Keratinocyte (primary cell): ENCODE results near the gene GRB10.

Source experiments
- EZH2 ChIP-seq: IDR thresholded peaks from one replicate; pipeline ENCODE4 v1.6.1; 2012; ENCODE audit warnings: inconsistent platforms, mild to moderate bottlenecking, low read length, moderate library complexity
- TF ChIP-seq, protein P1 (sequence below), 3 experiments: IDR thresholded peaks in 1 of 3; conservative IDR thresholded peaks in 1 of 3; optimal IDR thresholded peaks in 1 of 3; 2 replicates in 2 of 3; 3 replicates in 1 of 3; pipeline versions ENCODE3 to v1.5.1; 2011; ENCODE audit warnings: low read length in 3 of 3, mild to moderate bottlenecking in 3 of 3, moderate library complexity in 2 of 3, control low read depth in 1 of 3, inconsistent platforms in 1 of 3; ENCODE audit not compliant: insufficient read depth in 2 of 3; ENCODE audit errors: extremely low read depth in 1 of 3

DNA sequence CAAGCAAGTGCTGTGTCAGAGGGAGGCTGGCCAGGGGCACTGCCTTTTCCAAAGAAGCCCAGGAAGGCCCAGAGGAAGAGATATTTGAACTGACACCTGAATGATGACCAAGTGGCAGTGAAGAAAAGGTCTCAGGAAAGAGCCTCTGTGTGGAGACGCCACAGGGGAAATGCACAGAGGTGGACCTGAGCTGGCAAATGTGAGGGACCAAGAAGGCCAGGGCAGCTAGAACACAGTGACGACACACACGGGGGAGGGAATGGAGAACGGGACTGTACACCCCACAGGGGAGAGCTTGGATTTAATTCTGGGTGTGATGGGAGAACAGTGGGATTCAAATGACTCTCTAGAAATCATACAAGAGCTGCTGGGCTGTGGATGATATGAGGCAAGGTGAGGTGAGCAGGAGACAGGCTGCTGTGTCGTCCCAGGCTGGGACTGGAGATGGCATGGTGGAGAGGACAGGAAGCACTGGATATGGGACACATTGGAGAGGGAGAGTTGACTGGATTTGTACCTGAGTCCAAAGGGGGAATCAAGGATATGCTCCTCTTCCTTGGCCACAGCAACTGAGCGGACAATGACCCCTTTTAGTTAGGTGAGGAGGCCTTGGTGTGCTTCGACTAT is 133.3 kb downstream of the GRB10 start:
- TF ChIP-seq, protein P1, sequence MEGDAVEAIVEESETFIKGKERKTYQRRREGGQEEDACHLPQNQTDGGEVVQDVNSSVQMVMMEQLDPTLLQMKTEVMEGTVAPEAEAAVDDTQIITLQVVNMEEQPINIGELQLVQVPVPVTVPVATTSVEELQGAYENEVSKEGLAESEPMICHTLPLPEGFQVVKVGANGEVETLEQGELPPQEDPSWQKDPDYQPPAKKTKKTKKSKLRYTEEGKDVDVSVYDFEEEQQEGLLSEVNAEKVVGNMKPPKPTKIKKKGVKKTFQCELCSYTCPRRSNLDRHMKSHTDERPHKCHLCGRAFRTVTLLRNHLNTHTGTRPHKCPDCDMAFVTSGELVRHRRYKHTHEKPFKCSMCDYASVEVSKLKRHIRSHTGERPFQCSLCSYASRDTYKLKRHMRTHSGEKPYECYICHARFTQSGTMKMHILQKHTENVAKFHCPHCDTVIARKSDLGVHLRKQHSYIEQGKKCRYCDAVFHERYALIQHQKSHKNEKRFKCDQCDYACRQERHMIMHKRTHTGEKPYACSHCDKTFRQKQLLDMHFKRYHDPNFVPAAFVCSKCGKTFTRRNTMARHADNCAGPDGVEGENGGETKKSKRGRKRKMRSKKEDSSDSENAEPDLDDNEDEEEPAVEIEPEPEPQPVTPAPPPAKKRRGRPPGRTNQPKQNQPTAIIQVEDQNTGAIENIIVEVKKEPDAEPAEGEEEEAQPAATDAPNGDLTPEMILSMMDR (optimal IDR thresholded peaks at IDR 0.05 in 1 of 3, IDR thresholded peaks at IDR 0.05 in 1 of 3, conservative IDR thresholded peaks at IDR 0.05 in 1 of 3; ENCODE audit: extremely low read depth in 1 of 3, insufficient read depth in 2 of 3, low read length in 3 of 3) = no peak
- TF ChIP-seq EZH2 = no peak
